CD4-positive, CD25-positive, alpha-beta regulatory T cell (primary cell): ENCODE results near the gene RAMP1. TPM values are rescaled to one million over a fixed set of nuclear protein-coding genes. Genes with fewer than 3 reads are reported as not detected.
"Not testable (repeated sequence)": the region's sequence is repeated elsewhere in the genome, so short reads cannot be mapped to it uniquely, and the experiment has no call there.

Experiments used
- ATAC-seq, 2 donors: fragments of 150-1000 bp; cut with Tn5 transposase; one replicate each; pipeline ENCODE4 v1.10.0; 2021; ENCODE audit warnings: low read depth in 2 of 2, moderate number of reproducible peaks in 2 of 2, moderate library complexity in 1 of 2
- DNase-seq, 3 donors: peaks; one replicate each; pipeline versions ENCODE4 v3.0.0 to v3.0.0-alpha.2; 2012 to 2022; ENCODE audit warnings: mixed read lengths in 1 of 3
- H3K27ac ChIP-seq: one replicate; pipeline ENCODE4 v1.7.0; 2013; ENCODE audit warnings: mild to moderate bottlenecking, low read length; ENCODE audit not compliant: insufficient read depth, poor library complexity, severe bottlenecking
- H3K27me3 ChIP-seq: one replicate; pipeline ENCODE4 v1.7.0; 2013; ENCODE audit warnings: low read length; ENCODE audit not compliant: control insufficient read depth, insufficient read depth
- H3K36me3 ChIP-seq: one replicate; pipeline ENCODE4 v1.7.0; 2013; ENCODE audit warnings: mild to moderate bottlenecking, low read length, moderate library complexity; ENCODE audit not compliant: control insufficient read depth, insufficient read depth
- H3K4me1 ChIP-seq: 2 replicates; pipeline ENCODE4 v1.7.0; 2013; ENCODE audit warnings: mild to moderate bottlenecking, low read length; ENCODE audit not compliant: insufficient read depth, control insufficient read depth, poor library complexity, severe bottlenecking
- H3K4me3 ChIP-seq: one replicate; pipeline ENCODE4 v1.7.0; 2013; ENCODE audit warnings: low read depth, mild to moderate bottlenecking, low read length, moderate library complexity
- H3K9me3 ChIP-seq, 2 experiments: 1 replicate in 1 of 2; 2 replicates in 1 of 2; pipeline ENCODE4 v1.7.0; 2013; ENCODE audit warnings: low read length in 2 of 2, mild to moderate bottlenecking in 1 of 2, moderate library complexity in 1 of 2; ENCODE audit not compliant: control insufficient read depth in 2 of 2
- H3K27ac Mint-ChIP-seq, 3 donors: one replicate each; pipeline ENCODE4 v1.8.0; 2020 to 2022; ENCODE audit warnings: mild to moderate bottlenecking in 3 of 3, mixed read lengths in 3 of 3, moderate library complexity in 2 of 3
- H3K27me3 Mint-ChIP-seq: one replicate; pipeline ENCODE4 v1.8.0; 2022; ENCODE audit warnings: mild to moderate bottlenecking, mixed read lengths
- H3K36me3 Mint-ChIP-seq: one replicate; pipeline ENCODE4 v1.8.0; 2020; ENCODE audit warnings: mixed read lengths
- H3K4me1 Mint-ChIP-seq, 4 donors: one replicate each; pipeline ENCODE4 v1.8.0; 2020 to 2022; ENCODE audit warnings: mixed read lengths in 4 of 4, mild to moderate bottlenecking in 1 of 4
- H3K4me3 Mint-ChIP-seq, 4 donors: one replicate each; pipeline ENCODE4 v1.8.0; 2020 to 2022; ENCODE audit warnings: mild to moderate bottlenecking in 4 of 4, mixed read lengths in 4 of 4, moderate library complexity in 3 of 4
- H3K9me3 Mint-ChIP-seq, 7 donors: one replicate each; pipeline ENCODE4 v1.8.0; 2020 to 2022; ENCODE audit warnings: mixed read lengths in 7 of 7, mild to moderate bottlenecking in 3 of 7, moderate library complexity in 2 of 7
- polyA plus RNA-seq, 4 donors: library from polyadenylated mRNA; unstranded; fragments of 300-500 nt; fragmentation: Illumina TruSeq; gene quantifications; one replicate each; pipeline ENCODE4 v1.2.3, GENCODE V29; 2021
- total RNA-seq: library from RNA; stranded (reverse); gene quantifications from one replicate; pipeline ENCODE4 v1.2.3, GENCODE V29; 2022

The RAMP1 gene
- total and polyA plus RNA-seq, 5 donors from 2014 or later, result 0.22 TPM; not detected in 4

- peaks cover 56% of the 10 kb centered on the region for H3K27me3 Mint-ChIP-seq
- Histone ChIP-seq H3K27me3 (peaks cover 13% of the 10 kb centered on the region), H3K36me3 (no peaks in the 10 kb centered on the region), H3K9me3 (no peaks in the 10 kb centered on the region), H3K4me3 (no peak overlapping the region), H3K27ac (no peak overlapping the region), H3K4me1 (no peaks in the 10 kb centered on the region)
- H3K27ac Mint-ChIP-seq, result no peak overlapping the region
- no peak for ATAC-seq
- H3K9me3 Mint-ChIP-seq, result peaks cover 0 to 3% (median 0%) of the 10 kb centered on the region in 7 donors
- H3K4me1 Mint-ChIP-seq, result peaks cover 0 to 13% (median 2%) of the 10 kb centered on the region in 4 donors
- H3K36me3 Mint-ChIP-seq, result no peaks in the 10 kb centered on the region
- no peak for DNase-seq
- H3K4me3 Mint-ChIP-seq, result no peak overlapping the region
Measured at GRCh38 chr2:237864444-237864931, 5.1 kb downstream of the RAMP1 start.

- Mint-ChIP-seq H3K4me3 (no peak overlapping the region), H3K9me3 (peaks cover 0 to 3% (median 0%) of the 10 kb centered on the region in 7 donors), H3K4me1 (peaks cover 0 to 11% (median 2%) of the 10 kb centered on the region in 4 donors), H3K36me3 (no peaks in the 10 kb centered on the region), H3K27ac (no peak overlapping the region), H3K27me3 (peaks cover 56% of the 10 kb centered on the region)
- no peak overlapping the region for H3K27ac ChIP-seq
- H3K9me3 ChIP-seq, result no peaks in the 10 kb centered on the region
- H3K27me3 ChIP-seq, result peaks cover 13% of the 10 kb centered on the region
- ATAC-seq (no peak), DNase-seq (no peak)
- no peaks in the 10 kb centered on the region for H3K4me1 ChIP-seq
- H3K36me3 ChIP-seq, result no peaks in the 10 kb centered on the region
- H3K4me3 ChIP-seq, result no peak overlapping the region
Measured at GRCh38 chr2:237864940-237865622, 5.7 kb downstream of the RAMP1 start.

GRCh38 chr2:237865623-237866041 lies 6.2 kb downstream of the RAMP1 start:
- DNase-seq (peak in 1 of 3 donors; percentile 26), ATAC-seq (no peak)
- Histone ChIP-seq H3K27me3 (peaks cover 9% of the 10 kb centered on the region), H3K4me1 (no peaks in the 10 kb centered on the region), H3K9me3 (no peaks in the 10 kb centered on the region), H3K36me3 (no peaks in the 10 kb centered on the region), H3K27ac (no peak overlapping the region), H3K4me3 (no peak overlapping the region)
- Mint-ChIP-seq H3K27me3 (peaks cover 56% of the 10 kb centered on the region), H3K4me1 (peaks cover 0 to 9% (median 2%) of the 10 kb centered on the region in 4 donors), H3K4me3 (no peak overlapping the region), H3K36me3 (no peaks in the 10 kb centered on the region), H3K9me3 (no peaks in the 10 kb centered on the region), H3K27ac (peak overlapping the region in 1 of 3 donors; percentile 63)

GRCh38 chr2:237866101-237866621 lies 6.7 kb downstream of the RAMP1 start:
- Mint-ChIP-seq H3K36me3 (no peaks in the 10 kb centered on the region), H3K27me3 (peaks cover 56% of the 10 kb centered on the region), H3K4me3 (no peak overlapping the region), H3K9me3 (no peaks in the 10 kb centered on the region), H3K4me1 (peaks cover 0 to 9% (median 2%) of the 10 kb centered on the region in 4 donors), H3K27ac (no peak overlapping the region)
- Histone ChIP-seq H3K27me3 (peaks cover 4% of the 10 kb centered on the region), H3K4me3 (no peak overlapping the region), H3K27ac (no peak overlapping the region), H3K36me3 (no peaks in the 10 kb centered on the region), H3K4me1 (no peaks in the 10 kb centered on the region), H3K9me3 (no peaks in the 10 kb centered on the region)
- DNase-seq, result no peak
- ATAC-seq, result no peak

- no peaks in the 10 kb centered on the region for H3K9me3 Mint-ChIP-seq
- Histone ChIP-seq H3K36me3 (no peaks in the 10 kb centered on the region), H3K9me3 (no peaks in the 10 kb centered on the region), H3K27ac (no peak overlapping the region), H3K27me3 (no peaks in the 10 kb centered on the region), H3K4me3 (no peak overlapping the region), H3K4me1 (no peaks in the 10 kb centered on the region)
- H3K4me1 Mint-ChIP-seq, result peaks cover 0 to 9% (median 3%) of the 10 kb centered on the region in 4 donors
- H3K36me3 Mint-ChIP-seq, result no peaks in the 10 kb centered on the region
- no peak overlapping the region for H3K27ac Mint-ChIP-seq
- ATAC-seq (no peak), DNase-seq (no peak)
- H3K27me3 Mint-ChIP-seq, result peaks cover 49% of the 10 kb centered on the region
- H3K4me3 Mint-ChIP-seq, result no peak overlapping the region
Measured at GRCh38 chr2:237867465-237867864, 8.0 kb downstream of the RAMP1 start.

GRCh38 chr2:237868074-237868473 lies 8.7 kb downstream of the RAMP1 start:
- H3K27ac Mint-ChIP-seq, H3K36me3 Mint-ChIP-seq, H3K9me3 ChIP-seq, H3K4me3 Mint-ChIP-seq, H3K4me3 ChIP-seq, DNase-seq, H3K4me1 ChIP-seq, H3K36me3 ChIP-seq, ATAC-seq, H3K27ac ChIP-seq, H3K27me3 ChIP-seq, H3K9me3 Mint-ChIP-seq, H3K4me1 Mint-ChIP-seq: not testable (repeated sequence)
- H3K27me3 Mint-ChIP-seq, result peaks cover 43% of the 10 kb centered on the region

- DNase-seq (no peak), ATAC-seq (no peak)
- Mint-ChIP-seq H3K9me3 (no peaks in the 10 kb centered on the region), H3K27me3 (peaks cover 48% of the 10 kb centered on the region), H3K27ac (peak overlapping the region in 1 of 3 donors; percentile 48), H3K4me1 (peaks cover 0 to 16% (median 3%) of the 10 kb centered on the region in 4 donors), H3K36me3 (no peaks in the 10 kb centered on the region), H3K4me3 (no peak overlapping the region)
- no peak overlapping the region for H3K4me3 ChIP-seq
- H3K9me3 ChIP-seq, result no peaks in the 10 kb centered on the region
- H3K36me3 ChIP-seq, result no peaks in the 10 kb centered on the region
- no peaks in the 10 kb centered on the region for H3K27me3 ChIP-seq
- no peak overlapping the region for H3K27ac ChIP-seq
- no peaks in the 10 kb centered on the region for H3K4me1 ChIP-seq
Measured at GRCh38 chr2:237868631-237869342, 9.4 kb downstream of the RAMP1 start.
